DMS53 (cell line): ENCODE measurements around the gene OMG.
"Not testable (repeated sequence)": the region's sequence is repeated elsewhere in the genome, so short reads cannot be mapped to it uniquely, and the experiment has no call there.

Experiments used
- DNase-seq: peaks from one replicate; lab custom pipeline; 2025; lab: John Stamatoyannopoulos, UW

OMG gene, protein sequence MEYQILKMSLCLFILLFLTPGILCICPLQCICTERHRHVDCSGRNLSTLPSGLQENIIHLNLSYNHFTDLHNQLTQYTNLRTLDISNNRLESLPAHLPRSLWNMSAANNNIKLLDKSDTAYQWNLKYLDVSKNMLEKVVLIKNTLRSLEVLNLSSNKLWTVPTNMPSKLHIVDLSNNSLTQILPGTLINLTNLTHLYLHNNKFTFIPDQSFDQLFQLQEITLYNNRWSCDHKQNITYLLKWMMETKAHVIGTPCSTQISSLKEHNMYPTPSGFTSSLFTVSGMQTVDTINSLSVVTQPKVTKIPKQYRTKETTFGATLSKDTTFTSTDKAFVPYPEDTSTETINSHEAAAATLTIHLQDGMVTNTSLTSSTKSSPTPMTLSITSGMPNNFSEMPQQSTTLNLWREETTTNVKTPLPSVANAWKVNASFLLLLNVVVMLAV

DNA sequence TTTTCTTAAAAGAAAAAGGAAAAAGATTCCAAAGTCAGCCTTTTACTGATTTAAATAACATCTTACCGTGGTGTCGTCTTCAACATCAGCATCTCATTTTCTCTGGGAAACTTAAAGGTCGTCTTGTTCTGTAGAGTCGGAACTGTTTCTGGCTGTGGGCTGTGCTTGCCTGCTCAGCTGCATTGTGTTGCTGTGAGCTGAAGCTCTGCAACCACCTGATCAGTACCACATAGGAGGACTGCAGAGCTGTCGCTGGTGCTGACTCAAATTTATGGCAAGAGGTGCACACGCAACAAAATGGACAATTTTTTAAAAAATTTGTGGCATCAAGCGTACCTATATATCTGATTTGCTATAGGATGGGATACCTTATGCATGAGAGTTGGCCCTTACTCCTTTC is at the start of gene OMG:
OMG (minus strand) TSS at position 150 of the 400 bp plus-strand sequence. CDS start 908 bp downstream, outside the sequence.
- DNase-seq, result no peak

DNA sequence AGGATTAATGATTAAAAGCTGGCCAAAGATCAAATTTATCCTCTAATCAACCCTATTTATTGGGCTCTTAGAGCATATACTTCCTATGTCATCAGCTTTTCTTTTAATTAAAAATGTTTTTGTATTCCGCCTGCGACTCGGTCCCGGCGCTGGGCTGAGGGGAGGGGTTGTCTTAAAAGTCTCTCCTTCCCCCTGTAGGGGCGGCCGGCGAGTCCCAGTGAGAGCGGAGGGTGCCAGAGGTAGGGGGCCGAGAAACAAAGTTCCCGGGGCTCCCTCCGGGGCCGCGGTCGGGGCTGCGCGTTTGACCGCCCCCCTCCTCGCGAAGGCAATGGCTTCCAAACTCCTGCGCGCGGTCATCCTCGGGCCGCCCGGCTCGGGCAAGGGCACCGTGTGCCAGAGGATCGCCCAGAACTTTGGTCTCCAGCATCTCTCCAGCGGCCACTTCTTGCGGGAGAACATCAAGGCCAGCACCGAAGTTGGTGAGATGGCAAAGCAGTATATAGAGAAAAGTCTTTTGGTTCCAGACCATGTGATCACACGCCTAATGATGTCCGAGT is 48.2 kb upstream of the OMG start:
- not testable (repeated sequence) for DNase-seq

DNA sequence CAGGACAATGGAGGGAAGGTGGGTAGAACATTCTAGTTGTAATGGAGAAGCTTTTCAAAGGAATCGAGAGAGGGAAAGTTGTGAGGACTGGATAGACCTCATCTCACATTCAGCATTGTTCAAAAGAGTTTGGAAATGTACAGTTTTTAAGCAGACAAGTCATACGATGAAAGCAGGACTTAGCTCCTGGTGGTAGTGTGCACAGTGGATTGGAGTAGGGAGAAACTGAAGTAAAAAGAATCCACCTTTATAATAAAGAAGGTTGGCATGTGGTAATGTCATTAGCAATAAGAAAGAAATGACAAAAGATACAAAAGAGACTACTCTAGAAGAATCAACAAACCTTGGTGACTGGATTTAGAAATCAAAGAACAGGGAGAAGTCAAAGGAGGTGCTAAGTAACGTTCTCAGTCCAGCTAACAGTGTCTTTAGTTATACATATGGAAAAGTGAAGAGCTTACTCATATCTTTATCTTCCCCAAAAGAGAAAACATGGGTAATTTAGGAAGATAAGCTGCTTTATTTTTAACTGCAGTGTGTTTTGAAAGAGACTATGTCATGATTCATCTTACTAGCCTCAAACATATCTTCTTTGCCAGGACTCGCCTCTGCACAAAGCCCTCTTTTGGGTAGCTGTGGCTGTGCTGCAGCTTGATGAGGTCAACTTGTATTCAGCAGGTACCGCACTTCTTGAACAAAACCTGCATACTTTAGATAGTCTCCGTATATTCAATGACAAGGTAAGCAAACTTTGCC is 43.0 kb upstream of the OMG start:
- DNase-seq, result no peak

DNA sequence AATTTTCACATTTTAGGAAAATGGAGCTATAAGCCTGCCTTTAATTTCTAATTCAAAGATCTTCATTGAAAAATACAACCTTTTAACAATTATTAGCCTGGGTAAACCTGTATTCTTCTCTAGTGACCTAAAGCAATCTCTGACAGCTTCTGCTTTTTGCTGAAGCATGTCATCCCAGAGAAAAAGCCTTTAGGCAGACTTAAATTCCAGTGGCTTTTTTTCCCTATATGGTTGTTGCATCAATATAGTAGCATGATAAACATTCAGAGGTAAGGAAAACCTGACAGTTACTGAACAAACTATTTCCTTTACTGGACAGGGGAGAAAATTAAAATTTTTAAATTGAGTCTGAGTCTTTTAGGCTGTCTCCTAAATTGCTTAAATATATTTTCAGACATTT is 32.2 kb upstream of the OMG start:
- no peak for DNase-seq

DNA sequence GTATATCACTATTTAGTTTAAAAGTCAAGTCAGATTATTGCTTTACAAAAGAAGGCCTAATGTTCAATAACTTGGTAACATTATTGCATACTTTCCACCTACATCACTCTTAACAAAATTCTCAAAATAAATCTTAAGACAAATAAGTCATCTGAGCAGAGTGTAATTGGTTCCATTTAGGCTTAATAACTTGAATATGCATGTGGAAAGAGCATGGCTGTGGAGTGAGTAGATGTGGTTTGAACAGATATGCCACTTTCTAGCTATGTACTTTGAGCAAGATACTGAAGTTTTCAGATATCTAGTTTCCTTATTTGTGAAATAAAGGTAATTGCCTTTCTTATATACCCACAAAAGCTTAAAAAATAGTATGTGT is 31.1 kb upstream of the OMG start:
- no peak for DNase-seq

DNA sequence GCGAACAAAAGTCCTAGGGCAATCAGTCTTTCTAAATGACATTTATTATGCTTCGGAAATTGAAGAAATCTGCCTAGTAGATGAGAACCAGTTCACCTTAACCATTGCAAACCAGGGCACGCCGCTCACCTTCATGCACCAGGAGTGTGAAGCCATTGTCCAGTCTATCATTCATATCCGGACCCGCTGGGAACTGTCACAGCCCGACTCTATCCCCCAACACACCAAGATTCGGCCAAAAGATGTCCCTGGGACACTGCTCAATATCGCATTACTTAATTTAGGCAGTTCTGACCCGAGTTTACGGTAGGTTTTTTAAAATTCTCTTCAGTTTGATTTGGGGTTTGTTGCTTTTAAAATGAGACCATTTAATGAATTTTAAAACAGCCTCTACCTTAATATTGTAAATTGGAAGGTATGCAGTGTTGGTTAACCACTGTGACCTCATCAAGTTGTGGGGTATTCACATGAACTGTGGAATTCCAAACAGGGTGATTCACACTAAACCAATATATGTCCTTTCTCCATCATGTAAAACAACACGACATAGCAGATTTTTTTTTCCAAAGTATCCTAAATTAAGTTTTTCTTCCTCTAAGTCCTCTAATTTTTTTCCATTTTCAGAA is 30.6 kb upstream of the OMG start:
- DNase-seq, result no peak

DNA sequence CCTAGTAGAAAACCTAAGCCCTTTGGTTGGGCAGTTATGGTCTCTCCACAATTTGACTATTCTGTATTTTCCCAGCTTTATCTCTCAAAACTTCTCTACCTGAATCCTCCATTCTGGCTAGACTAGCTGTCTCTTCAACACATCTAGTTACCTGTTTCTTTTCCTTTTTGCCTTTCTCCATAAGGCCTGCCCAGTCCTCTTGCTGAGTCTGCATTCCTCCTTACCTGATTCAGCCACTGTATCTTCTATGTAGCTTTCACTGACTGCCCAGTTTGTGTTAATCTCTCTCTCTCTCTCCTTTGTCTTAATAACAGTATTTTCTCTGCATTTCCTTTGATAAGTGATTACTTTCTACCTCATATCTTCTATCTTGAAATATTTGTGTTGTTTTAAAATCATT is 26.5 kb upstream of the OMG start:
- no peak for DNase-seq

DNA sequence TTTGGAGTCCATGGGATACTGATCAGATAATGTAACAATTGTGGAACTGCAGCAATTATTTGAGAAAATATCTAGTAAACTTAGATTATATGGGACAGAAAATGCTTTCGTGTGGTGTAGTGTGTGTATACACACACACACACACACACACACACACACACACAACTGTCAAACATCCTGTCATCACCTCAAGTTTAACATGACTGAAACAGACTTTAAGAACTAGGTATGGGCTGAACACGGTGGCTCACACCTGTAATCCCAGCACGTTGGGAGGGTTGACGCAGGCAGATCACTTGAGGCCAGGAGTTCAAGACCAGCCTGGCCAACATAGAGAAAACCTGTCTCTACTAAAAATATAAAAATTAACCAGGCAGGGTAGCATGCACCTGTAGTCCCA is 24.9 kb upstream of the OMG start:
- no peak for DNase-seq

DNA sequence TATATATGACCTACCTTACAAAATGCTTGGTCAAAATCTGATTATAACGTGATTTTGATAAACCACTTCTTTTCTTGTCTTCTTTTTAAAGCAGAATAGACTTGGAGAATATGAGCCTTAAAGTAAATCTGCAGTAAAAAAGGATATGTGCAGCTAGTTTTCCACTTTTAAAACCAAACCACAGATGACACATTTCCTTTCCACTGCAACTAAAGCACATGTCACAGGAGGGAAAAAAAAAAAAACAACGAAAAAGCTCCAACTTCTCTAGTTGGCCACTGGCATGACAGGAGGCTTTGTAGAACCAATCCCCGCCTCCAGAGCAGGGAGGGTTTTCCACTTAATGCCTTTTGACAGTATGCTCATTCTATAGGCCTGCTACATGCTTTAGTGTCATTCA is 24.4 kb upstream of the OMG start, which contains the start of gene EVI2A:
EVI2A (minus strand) TSS at position 142 of the 400 bp plus-strand sequence. CDS start 2,609 bp downstream, outside the sequence.
- no peak for DNase-seq

DNA sequence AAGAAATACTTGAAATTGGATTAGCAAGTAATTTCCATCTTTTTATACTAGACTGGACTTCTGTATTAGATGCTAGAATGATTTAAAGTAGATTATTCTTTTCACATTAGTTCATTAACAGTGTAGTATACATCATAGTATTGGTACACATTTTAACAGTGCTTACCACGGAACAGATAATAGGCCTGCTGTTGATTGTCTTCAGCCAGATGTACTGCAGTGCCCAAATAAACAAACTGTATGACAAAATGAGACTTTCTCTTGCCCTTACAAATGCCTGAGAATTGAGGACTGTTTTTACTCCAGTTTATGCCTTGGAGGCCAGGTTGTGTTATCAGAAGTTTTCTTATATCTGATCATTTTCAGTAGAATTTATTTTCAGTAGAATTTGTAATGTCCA is 23.8 kb upstream of the OMG start:
- no peak for DNase-seq

DNA sequence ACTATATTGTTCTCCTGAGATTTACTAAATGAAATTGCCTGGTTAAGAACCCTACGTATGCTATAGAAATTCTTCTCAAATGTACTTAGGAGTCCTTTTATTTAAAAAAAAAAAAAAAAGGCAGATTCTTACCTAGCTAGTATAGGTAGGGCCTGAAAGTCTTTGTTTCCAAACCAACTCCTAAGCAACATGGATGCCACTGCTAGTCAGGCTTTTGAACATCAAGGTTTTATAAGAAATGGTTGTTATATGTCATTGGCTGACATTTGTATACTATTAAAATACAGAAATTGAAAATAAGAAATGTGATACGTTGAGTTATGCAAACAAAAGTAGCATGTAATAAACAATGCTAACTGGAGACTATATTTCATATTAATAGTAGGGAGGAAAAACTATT is 23.2 kb upstream of the OMG start:
- no peak for DNase-seq

DNA sequence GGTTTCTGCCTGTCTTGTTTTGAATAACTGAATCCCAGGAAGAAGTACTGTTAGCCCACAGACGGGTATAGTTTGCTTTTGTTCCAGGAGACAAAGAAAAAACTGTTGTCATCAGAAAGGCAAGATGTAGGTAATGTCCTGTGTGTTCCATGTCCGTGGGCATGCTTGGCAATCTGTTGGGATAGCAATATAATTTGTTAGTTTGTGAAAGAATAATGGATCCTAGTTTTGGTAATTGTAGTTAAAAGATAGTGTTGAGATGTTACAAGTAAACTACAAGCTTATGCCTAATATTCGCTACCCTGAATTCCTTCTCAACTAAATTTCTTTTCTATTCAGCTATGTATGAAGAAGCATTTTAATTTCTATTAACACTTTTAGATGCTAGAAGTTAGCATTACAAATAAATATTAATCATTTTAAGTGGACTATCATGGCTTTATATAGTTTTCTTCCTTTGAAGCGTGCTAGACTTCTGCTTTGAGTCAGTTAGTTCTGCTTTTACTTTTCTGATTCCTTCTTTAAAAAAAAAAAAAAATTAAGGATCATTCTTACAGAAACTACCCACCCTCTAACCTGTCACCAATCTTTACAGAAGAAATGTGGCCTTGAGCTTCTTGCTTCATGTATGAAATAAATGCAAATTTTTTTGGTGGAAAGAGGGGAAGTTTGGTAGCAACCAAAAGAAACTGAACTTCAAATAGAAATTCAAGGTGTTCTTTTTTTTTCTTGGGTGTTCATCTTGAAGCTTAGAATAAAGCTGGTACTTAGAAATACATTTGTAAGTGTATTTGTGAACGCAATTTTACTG is 22.0 kb upstream of the OMG start:
- no peak for DNase-seq

DNA sequence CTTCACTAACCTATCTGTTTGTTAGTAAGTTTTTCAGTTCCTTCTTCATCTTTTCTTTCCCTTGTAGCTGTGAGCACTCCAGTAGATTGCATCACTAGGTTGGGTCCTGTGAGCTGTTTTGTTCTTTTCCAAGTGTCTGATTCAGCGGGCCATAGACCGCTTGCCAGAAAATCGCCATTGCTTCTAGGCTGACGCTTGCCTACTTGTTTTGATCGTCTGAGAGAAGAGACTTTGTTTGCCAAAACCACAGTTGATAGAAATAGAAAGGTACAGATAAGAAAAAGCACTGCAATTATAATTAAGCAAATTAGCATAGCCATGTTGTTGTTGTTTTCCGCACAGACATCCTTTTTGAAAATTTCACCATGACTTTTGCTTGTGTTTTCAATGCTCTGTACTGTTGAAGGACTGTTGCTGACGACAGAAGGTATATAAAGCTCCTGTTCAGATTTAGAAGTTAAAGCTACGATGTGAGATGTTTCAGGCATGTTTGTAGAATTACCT is 21.3 kb upstream of the OMG start:
- DNase-seq, result no peak

DNA sequence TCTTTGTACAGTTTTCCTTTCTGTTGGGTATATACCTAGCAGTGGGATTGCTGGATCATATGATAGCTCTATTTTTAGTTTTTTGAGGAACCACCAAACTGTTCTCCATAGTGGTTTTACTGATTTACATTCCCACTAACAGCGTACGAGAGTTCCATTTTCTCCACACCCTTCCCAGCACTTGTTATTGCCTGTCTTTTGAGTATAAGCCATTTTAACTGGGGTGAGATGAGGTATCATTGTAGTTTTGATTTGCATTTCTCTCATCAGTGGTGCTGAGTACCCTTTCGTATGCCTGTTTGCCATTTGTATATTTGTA is 17.7 kb upstream of the OMG start:
- DNase-seq, result no peak

DNA sequence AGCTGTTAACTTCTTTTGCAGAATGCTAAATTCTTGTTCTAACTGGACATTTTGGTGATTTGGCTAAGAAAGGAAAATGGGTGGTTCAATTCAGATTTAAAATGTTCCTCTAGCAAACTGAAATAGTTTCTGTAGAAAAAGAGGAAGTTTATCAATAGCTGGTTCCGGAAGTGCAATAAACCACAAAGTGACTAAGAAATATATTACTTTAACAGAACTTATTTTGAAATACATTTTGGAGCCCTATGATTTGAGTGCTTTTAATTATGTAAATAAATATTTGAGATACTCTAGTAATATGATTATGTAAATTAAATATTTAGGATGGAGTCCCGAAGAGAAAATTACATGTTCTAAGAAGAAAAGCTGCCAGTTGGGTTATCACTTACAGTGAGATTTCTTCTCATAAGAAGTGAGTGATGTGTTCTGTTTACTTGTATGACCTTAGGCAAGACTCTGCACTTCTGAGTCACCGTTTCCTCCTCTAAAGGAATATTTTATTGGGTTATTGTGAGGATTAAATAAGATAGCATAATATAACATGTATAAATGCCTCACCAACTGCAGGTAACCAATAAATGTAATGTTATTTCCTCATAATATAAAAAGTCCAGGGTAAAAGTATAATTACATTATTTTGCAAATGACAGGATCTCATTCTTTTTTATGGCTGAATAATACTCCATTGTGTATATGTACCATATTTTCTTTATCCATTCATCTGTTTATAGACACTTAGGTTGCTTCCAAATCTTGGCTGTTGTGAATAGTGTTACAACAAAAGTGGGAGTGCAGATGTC is 17.1 kb upstream of the OMG start, which contains the start of gene EVI2B:
EVI2B (minus strand) TSS at position 73 of the 800 bp plus-strand sequence. CDS start 8,445 bp downstream, outside the sequence.
- DNase-seq, result no peak

DNA sequence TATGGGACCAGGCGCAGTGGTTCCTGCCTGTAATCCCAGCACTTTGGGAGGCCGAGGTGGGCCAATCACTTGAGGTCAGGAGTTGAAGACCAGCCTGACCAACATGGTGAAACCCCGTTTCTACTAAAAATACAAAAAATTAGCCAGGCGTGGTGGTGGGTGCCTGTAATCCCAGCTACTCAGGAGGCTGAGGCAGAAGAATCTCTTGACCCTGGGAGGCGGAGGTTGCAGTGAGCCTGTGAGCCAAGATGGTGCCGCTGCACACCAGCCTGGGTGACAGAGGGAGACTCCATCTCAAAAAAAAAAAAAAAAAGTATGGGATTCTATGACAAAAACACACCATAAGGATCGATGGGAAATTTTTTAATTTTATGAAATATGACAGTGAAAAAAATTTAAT is 15.2 kb upstream of the OMG start:
- DNase-seq, result not testable (repeated sequence)

DNA sequence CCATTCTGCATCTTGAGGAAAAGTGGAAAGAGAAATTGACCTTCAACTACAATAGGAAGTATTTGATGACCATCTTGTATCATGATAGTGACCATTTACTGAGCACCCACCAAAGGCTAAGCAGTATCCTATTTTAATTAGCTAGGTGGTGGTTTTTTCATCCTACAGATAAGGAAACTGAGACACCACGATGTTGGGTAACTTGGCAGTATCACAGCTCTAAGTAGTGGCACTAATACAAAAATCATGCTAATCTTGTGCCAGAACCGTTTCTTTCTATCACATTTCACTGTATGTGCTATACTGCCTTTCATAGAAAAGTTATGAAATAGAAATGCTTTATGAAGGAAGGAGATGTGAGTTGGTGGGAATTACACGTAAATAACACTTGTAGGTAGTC is 14.5 kb upstream of the OMG start:
- DNase-seq, result no peak

DNA sequence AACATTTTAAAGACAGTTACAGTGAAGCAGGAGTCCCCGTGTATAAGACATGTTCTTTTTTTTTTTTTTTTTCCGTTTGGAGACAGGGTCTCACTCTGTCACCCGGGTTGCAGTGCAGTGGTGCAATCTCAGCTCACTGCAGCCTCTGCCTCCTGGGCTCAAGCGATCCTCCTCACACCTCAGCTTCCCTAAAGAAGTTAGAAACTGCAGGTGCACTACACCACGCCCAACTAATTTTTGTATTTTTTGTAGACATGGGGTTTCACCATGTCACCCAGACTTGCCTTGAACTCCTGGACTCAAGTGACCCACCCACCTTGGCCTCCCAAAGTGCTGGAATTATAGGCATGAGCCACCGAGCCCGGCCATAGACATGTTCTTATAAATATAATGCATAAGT is 13.8 kb upstream of the OMG start:
- no peak for DNase-seq

DNA sequence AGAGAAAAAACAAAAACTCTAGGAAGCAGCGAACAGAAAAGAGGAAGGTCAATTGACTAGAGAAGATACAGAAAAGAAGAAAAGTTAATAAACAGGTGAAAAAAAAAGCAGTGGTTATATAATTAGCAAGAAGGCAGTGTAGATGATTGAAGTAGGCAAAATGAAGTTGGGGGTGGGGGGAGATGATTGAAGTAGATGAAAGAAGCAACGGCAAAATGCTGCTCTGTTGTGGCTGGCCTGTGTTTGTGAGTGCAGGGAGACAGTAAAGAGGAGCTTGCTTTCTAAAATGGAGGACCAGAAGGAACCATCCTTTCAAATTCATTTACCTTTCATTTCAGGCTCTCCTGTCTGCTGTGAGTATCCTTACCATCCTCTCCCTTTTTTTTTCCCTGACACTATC is 13.2 kb upstream of the OMG start:
- DNase-seq, result no peak

DNA sequence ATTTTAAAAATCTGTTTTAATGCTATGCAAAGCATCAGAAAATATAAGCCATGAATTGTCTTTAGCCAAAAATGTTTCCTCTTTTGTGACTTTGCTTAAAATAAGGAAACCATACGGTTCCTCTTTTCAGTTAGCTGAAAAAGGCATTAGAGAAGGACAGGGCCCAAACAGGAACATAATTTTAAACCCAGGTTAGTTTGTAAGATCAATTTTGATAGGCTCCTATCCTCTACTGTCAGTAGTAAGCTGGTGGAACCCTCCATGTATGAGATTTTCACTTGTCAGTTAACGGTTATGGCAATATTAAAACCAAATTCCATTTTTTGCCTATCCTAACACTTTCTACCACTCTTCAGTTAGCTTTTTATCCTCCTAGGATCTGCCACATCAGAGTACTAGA is 12.5 kb upstream of the OMG start:
- no peak for DNase-seq
